ENCODE data around the gene UPF1.

UPF1 gene

GRCh38 chr19:18831524-18832305 lies at the start of gene UPF1:
Gene UPF1 (plus strand): TSS chr19:18831959. CDS start chr19:18832210, 251 bp downstream.
- DNase-seq = peak; percentile 94

- DNase-seq = no peak
Observed at GRCh38 chr19:18782559-18783225, 49.1 kb upstream of the UPF1 start.

GRCh38 chr19:18783958-18784785 lies 47.6 kb upstream of the UPF1 start:
- no peak for DNase-seq

- no peak for DNase-seq
Observed at GRCh38 chr19:18784786-18785120, 47.0 kb upstream of the UPF1 start.

GRCh38 chr19:18785179-18786124 lies 46.3 kb upstream of the UPF1 start:
- DNase-seq = peak; percentile 59

GRCh38 chr19:18788529-18789421 lies 43.0 kb upstream of the UPF1 start:
- no peak for DNase-seq

- DNase-seq = no peak
Observed at GRCh38 chr19:18789422-18789869, 42.3 kb upstream of the UPF1 start.

- DNase-seq = peak; percentile 9
Observed at GRCh38 chr19:18789883-18790565, 41.7 kb upstream of the UPF1 start.

GRCh38 chr19:18790566-18791314 lies 41.0 kb upstream of the UPF1 start, which contains the start of gene COMP:
Gene COMP (minus strand): TSS chr19:18791305. CDS start chr19:18791269, 36 bp downstream.
- no peak for DNase-seq

GRCh38 chr19:18791315-18791678 lies 40.5 kb upstream of the UPF1 start:
- DNase-seq = no peak

GRCh38 chr19:18792661-18793060 lies 39.1 kb upstream of the UPF1 start:
- no peak for DNase-seq

GRCh38 chr19:18793144-18794028 lies 38.4 kb upstream of the UPF1 start:
- no peak for DNase-seq

- no peak for DNase-seq
Observed at GRCh38 chr19:18794029-18794313, 37.8 kb upstream of the UPF1 start.

- DNase-seq = no peak
Observed at GRCh38 chr19:18794692-18795091, 37.1 kb upstream of the UPF1 start.

- DNase-seq = no peak
Observed at GRCh38 chr19:18795540-18795939, 36.2 kb upstream of the UPF1 start.

- DNase-seq = no peak
Observed at GRCh38 chr19:18796239-18796638, 35.5 kb upstream of the UPF1 start.

GRCh38 chr19:18798384-18799352 lies 33.1 kb upstream of the UPF1 start:
- no peak for DNase-seq
